Testis (tissue), 3 donors: ENCODE measurements around the gene GATA2. TPM values are rescaled to one million over a fixed set of nuclear protein-coding genes. Genes with fewer than 3 reads are reported as not detected.

Experiments used
- DNase-seq: peaks from one replicate; pipeline ENCODE4 v3.0.0-alpha.2; 2019
- H3K27ac ChIP-seq, 2 donors: fragments of 200-600 bp; sonication (generic); one replicate each; pipeline ENCODE4 v1.5.1; 2019
- H3K27me3 ChIP-seq: fragments of 200-600 bp; sonication (generic); one replicate; pipeline ENCODE4 v1.5.1; 2019
- H3K36me3 ChIP-seq: fragments of 200-600 bp; sonication (generic); one replicate; pipeline ENCODE4 v1.5.1; 2017; ENCODE audit warnings: low read depth; ENCODE audit errors: missing control alignments
- H3K4me1 ChIP-seq: fragments of 200-600 bp; sonication (generic); one replicate; pipeline ENCODE4 v1.5.1; 2019
- H3K4me3 ChIP-seq, 2 donors: fragments of 200-600 bp; sonication (generic); one replicate each; pipeline ENCODE4 v1.5.1; 2017 to 2019
- H3K9me3 ChIP-seq: fragments of 200-600 bp; sonication (generic); one replicate; pipeline ENCODE4 v1.5.1; 2017
- POLR2A ChIP-seq: fragments of 450-650 bp; IDR thresholded peaks from one replicate; pipeline ENCODE4 v1.6.1; 2017; ENCODE audit warnings: antibody characterized with exemption, mild to moderate bottlenecking, moderate library complexity
- WGBS, 2 donors: methylation state at CpG; one replicate each; pipeline ENCODE4 v1.1.5; 2018; 5-methylcytosine and 5-hydroxymethylcytosine counted together
- intact Hi-C: fragments of 100-400 bp; cut with DNase I; formaldehyde crosslinking; loops from one replicate; pipeline ENCODE4 v1.15.1; 2023; ENCODE audit warnings: low total_unique reads
- polyA plus RNA-seq: library from polyadenylated mRNA; stranded (reverse); fragments of 350-450 nt; fragmentation: Illumina TruSeq; extraction: RNeasy Lipid Tissue Mini Kit (QIAGEN cat#74804); gene quantifications from one replicate; pipeline ENCODE4 v1.2.3, GENCODE V29; 2014; ENCODE audit warnings: low read depth, low replicate concordance; ENCODE audit not compliant: insufficient read depth
- total RNA-seq, 2 donors: library from RNA; depleted of rRNA; stranded (reverse); fragments of >200 nt; gene quantifications; one replicate each; pipeline ENCODE4 v1.2.3, GENCODE V29; 2016
- TF ChIP-seq, protein P1 (sequence below), 3 experiments: fragments of 450-650 bp in 2 of 3; fragments of 200-600 bp in 1 of 3; sonication (generic) in 1 of 3; IDR thresholded peaks; one replicate each; pipeline ENCODE4 v1.5.1; 2016 to 2019; ENCODE audit warnings: antibody characterized with exemption in 3 of 3, mild to moderate bottlenecking in 2 of 3, moderate library complexity in 1 of 3

Gene GATA2
- total and polyA plus RNA-seq, 3 donors from 2014 or later = 6.6 to 13.5 (median 11.9) TPM

DNA sequence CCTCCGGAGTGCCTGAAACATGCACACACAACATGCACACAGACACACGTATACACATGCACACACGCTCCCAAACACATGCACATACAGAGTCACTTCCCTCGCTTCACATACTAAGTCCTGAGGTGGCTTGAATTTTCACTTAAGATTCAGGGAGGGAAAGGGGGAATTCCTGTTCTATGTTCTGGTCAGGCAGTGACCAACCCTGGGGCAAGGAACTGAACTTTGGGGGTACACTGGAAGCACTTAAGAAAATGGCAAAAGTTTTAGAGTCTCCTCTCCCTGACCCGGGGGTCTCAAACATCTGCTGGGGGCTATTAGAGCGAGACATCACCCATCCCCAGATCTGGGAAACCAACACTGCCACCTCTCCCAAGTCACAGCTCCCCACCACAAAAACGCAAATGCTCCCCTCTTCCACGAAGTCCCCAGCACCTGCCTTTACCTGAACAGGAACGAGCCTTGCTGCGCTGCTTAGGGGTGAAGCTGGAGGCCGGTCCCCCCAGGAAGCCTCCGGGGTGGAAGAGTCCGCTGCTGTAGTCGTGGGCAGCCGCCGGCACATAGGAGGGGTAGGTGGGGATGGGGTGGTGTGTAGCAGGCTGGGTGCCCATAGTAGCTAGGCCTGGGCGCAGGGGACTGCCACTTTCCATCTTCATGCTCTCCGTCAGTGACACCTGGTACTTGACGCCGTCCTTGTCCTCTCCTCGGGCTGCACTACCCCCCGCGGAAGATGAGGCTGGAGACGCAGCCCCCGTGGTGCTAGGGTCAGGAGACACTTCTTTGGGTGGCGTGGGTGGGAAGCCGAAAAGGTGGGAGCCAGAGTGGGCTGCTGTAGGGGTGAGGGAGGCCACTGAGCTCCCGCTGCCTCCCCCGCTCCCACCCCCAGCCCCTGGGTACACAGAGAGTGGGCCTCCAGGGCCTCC is 7.5 kb downstream of the GATA2 start:
- no peaks in the 10 kb centered on the region for H3K9me3 ChIP-seq
- intact Hi-C loops = no loop called here
- no peak for DNase-seq
- peaks cover 30% of the 10 kb centered on the region for H3K4me1 ChIP-seq
- H3K27ac ChIP-seq = no peak overlapping the region
- no peaks in the 10 kb centered on the region for H3K36me3 ChIP-seq
- H3K27me3 ChIP-seq = no peaks in the 10 kb centered on the region
- H3K4me3 ChIP-seq = no peak overlapping the region
- 29 to 35% methylated on average over 17 to 29 of the region's 29 CpGs for WGBS, 2 donors
- no peak for TF ChIP-seq POLR2A
- TF ChIP-seq, protein P1, sequence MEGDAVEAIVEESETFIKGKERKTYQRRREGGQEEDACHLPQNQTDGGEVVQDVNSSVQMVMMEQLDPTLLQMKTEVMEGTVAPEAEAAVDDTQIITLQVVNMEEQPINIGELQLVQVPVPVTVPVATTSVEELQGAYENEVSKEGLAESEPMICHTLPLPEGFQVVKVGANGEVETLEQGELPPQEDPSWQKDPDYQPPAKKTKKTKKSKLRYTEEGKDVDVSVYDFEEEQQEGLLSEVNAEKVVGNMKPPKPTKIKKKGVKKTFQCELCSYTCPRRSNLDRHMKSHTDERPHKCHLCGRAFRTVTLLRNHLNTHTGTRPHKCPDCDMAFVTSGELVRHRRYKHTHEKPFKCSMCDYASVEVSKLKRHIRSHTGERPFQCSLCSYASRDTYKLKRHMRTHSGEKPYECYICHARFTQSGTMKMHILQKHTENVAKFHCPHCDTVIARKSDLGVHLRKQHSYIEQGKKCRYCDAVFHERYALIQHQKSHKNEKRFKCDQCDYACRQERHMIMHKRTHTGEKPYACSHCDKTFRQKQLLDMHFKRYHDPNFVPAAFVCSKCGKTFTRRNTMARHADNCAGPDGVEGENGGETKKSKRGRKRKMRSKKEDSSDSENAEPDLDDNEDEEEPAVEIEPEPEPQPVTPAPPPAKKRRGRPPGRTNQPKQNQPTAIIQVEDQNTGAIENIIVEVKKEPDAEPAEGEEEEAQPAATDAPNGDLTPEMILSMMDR (IDR thresholded peaks at IDR 0.05) = no peak

- H3K27me3 ChIP-seq = no peaks in the 10 kb centered on the region
- peaks cover 22% of the 10 kb centered on the region for H3K4me1 ChIP-seq
- DNase-seq = no peak
- TF ChIP-seq POLR2A = no peak
- TF ChIP-seq, protein P1 (IDR thresholded peaks at IDR 0.05) = no peak
- no peak overlapping the region for H3K4me3 ChIP-seq
- intact Hi-C loops = no loop called here
- H3K36me3 ChIP-seq = no peaks in the 10 kb centered on the region
- no peaks in the 10 kb centered on the region for H3K9me3 ChIP-seq
- WGBS, 2 donors = 40 to 44% methylated on average over 16 of the region's 16 CpGs
- no peak overlapping the region for H3K27ac ChIP-seq
These were observed 8.4 kb downstream of the GATA2 start for GRCh38 chr3:128484404-128485281.

DNA sequence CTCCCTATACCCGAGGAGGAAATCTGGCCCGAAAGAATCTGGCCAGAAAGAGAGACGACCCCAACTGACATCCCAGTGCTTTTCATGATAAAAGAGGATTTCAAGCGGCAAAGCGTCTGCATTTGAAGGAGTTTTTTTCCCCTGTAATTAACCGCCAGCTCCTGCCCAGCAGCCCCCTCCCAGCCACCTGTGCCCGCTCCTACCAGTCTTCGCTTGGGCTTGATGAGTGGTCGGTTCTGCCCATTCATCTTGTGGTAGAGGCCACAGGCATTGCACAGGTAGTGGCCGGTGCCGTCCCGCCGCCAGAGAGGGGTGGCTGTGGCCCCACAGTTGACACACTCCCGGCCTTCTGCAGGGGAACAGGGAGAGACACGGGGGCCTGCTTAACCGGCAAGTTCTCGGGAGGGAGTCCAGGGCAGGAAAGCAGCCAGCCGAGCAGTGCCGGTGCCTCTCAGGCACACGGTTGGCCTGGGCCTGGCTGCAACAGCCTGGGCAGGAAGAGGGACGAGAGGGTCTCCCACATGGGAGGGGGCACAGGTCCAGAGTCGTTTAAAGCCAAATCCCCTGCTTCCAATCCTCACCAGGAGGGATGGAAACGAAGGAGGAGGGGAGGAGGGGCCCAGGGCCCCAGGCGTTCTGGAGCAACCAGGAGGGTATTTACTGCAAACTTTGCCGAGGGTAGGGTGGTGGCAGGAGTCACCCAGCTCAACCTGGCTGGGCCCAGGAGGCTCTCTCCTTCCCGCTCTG is 9.2 kb downstream of the GATA2 start:
- Histone ChIP-seq H3K9me3 (no peaks in the 10 kb centered on the region), H3K4me3 (no peak overlapping the region), H3K27me3 (no peaks in the 10 kb centered on the region), H3K27ac (no peak overlapping the region), H3K4me1 (peaks cover 14% of the 10 kb centered on the region), H3K36me3 (no peaks in the 10 kb centered on the region)
- 29 to 33% methylated on average over 19 to 26 of the region's 26 CpGs for WGBS, 2 donors
- intact Hi-C loops = no loop called here
- TF ChIP-seq, protein P1 (IDR thresholded peaks at IDR 0.05) = no peak
- TF ChIP-seq POLR2A = no peak
- DNase-seq = no peak

- no peak for DNase-seq
- intact Hi-C loops = no loop called here
- H3K27ac ChIP-seq = no peak overlapping the region
- H3K4me1 ChIP-seq = peaks cover 7% of the 10 kb centered on the region
- TF ChIP-seq POLR2A = no peak
- TF ChIP-seq, protein P1 (IDR thresholded peaks at IDR 0.05) = no peak
- H3K9me3 ChIP-seq = no peaks in the 10 kb centered on the region
- H3K27me3 ChIP-seq = no peaks in the 10 kb centered on the region
- no peaks in the 10 kb centered on the region for H3K36me3 ChIP-seq
- 29 to 43% methylated on average over 29 to 33 of the region's 33 CpGs for WGBS, 2 donors
- no peak overlapping the region for H3K4me3 ChIP-seq
These were observed 10.0 kb downstream of the GATA2 start for GRCh38 chr3:128482666-128483656.
